ENCODE measurements around the gene IGDCC3.

GRCh38 chr15:65406424-65407000 is 28.7 kb upstream of the IGDCC3 start:
- TF ChIP-seq CTCF (IDR thresholded peaks at IDR 0.05; ENCODE audit: low read length), result no peak
- no peak for TF ChIP-seq EZH2 (IDR thresholded peaks at IDR 0.05; ENCODE audit: borderline replicate concordance, low read length)
